ENCODE measurements around the gene VAV3.

VAV3 gene

GRCh38 chr1:107843989-107844388 lies 121.0 kb downstream of the VAV3 start:
- no peak for DNase-seq (ENCODE audit: low spot score)
- FAIRE-seq, result no peak

GRCh38 chr1:107842241-107842640 lies 122.7 kb downstream of the VAV3 start:
- DNase-seq (ENCODE audit: low spot score) (no peak), FAIRE-seq (no peak)

- DNase-seq (ENCODE audit: low spot score) (no peak), FAIRE-seq (no peak)
Observed at GRCh38 chr1:107840725-107841124, 124.3 kb downstream of the VAV3 start.

- no peak for DNase-seq (ENCODE audit: low spot score)
- no peak for FAIRE-seq
Observed at GRCh38 chr1:107838056-107838455, 126.9 kb downstream of the VAV3 start.

GRCh38 chr1:107835151-107835670 lies 129.8 kb downstream of the VAV3 start:
- DNase-seq (ENCODE audit: low spot score) (no peak), FAIRE-seq (no peak)

- DNase-seq (ENCODE audit: low spot score) (no peak), FAIRE-seq (no peak)
Observed at GRCh38 chr1:107833061-107833460, 131.9 kb downstream of the VAV3 start.

- no peak for DNase-seq (ENCODE audit: low spot score)
- FAIRE-seq, result no peak
Observed at GRCh38 chr1:107831921-107832320, 133.1 kb downstream of the VAV3 start.

GRCh38 chr1:107830526-107830925 lies 134.5 kb downstream of the VAV3 start:
- no peak for FAIRE-seq
- DNase-seq (ENCODE audit: low spot score), result no peak

GRCh38 chr1:107830075-107830474 lies 134.9 kb downstream of the VAV3 start:
- FAIRE-seq, result no peak
- DNase-seq (ENCODE audit: low spot score), result no peak

- FAIRE-seq, result no peak
- no peak for DNase-seq (ENCODE audit: low spot score)
Observed at GRCh38 chr1:107829036-107829770, 135.8 kb downstream of the VAV3 start.

- FAIRE-seq (no peak), DNase-seq (ENCODE audit: low spot score) (no peak)
Observed at GRCh38 chr1:107824946-107825345, 140.0 kb downstream of the VAV3 start.

GRCh38 chr1:107821340-107821739 lies 143.6 kb downstream of the VAV3 start:
- FAIRE-seq, result no peak
- peak; percentile 11 for DNase-seq (ENCODE audit: low spot score)

GRCh38 chr1:107820801-107821200 lies 144.2 kb downstream of the VAV3 start:
- DNase-seq (ENCODE audit: low spot score) (peak; percentile 51), FAIRE-seq (no peak)

- no peak for DNase-seq (ENCODE audit: low spot score)
- FAIRE-seq, result no peak
Observed at GRCh38 chr1:107817935-107818334, 147.0 kb downstream of the VAV3 start.

- DNase-seq (ENCODE audit: low spot score), result no peak
- no peak for FAIRE-seq
Observed at GRCh38 chr1:107817206-107817605, 147.8 kb downstream of the VAV3 start.

GRCh38 chr1:107810291-107810951 lies 154.6 kb downstream of the VAV3 start:
- DNase-seq (ENCODE audit: low spot score) (no peak), FAIRE-seq (no peak)

- no peak for DNase-seq (ENCODE audit: low spot score)
- no peak for FAIRE-seq
Observed at GRCh38 chr1:107807855-107808254, 157.1 kb downstream of the VAV3 start.

GRCh38 chr1:107807405-107807804 lies 157.6 kb downstream of the VAV3 start:
- FAIRE-seq, result no peak
- no peak for DNase-seq (ENCODE audit: low spot score)

- FAIRE-seq, result no peak
- no peak for DNase-seq (ENCODE audit: low spot score)
Observed at GRCh38 chr1:107806902-107807301, 158.1 kb downstream of the VAV3 start.

- DNase-seq (ENCODE audit: low spot score) (no peak), FAIRE-seq (no peak)
Observed at GRCh38 chr1:107804741-107805140, 160.2 kb downstream of the VAV3 start.

GRCh38 chr1:107804134-107804533 lies 160.8 kb downstream of the VAV3 start:
- FAIRE-seq (no peak), DNase-seq (ENCODE audit: low spot score) (no peak)

- FAIRE-seq (no peak), DNase-seq (ENCODE audit: low spot score) (no peak)
Observed at GRCh38 chr1:107803579-107803978, 161.4 kb downstream of the VAV3 start.

GRCh38 chr1:107802654-107803053 lies 162.3 kb downstream of the VAV3 start:
- FAIRE-seq (no peak), DNase-seq (ENCODE audit: low spot score) (no peak)
